ENCODE measurements around the gene NSMCE1.
A peak's percentile ranks its signal among the peaks of the same experiment; 100 is the strongest.
"Not testable (repeated sequence)": the region's sequence is repeated elsewhere in the genome, so short reads cannot be mapped to it uniquely, and the experiment has no call there.

Gene NSMCE1

GRCh38 chr16:27214084-27214961 is 54.2 kb downstream of the NSMCE1 start:
- DNase-seq, result no peak

- no peak for DNase-seq
Measured at GRCh38 chr16:27211026-27211425, 57.5 kb downstream of the NSMCE1 start.

- no peak for DNase-seq
Measured at GRCh38 chr16:27210174-27210573, 58.4 kb downstream of the NSMCE1 start.

- DNase-seq, result no peak
Measured at GRCh38 chr16:27209591-27209990, 59.0 kb downstream of the NSMCE1 start.

GRCh38 chr16:27208796-27209195 is 59.8 kb downstream of the NSMCE1 start:
- no peak for DNase-seq

- no peak for DNase-seq
Measured at GRCh38 chr16:27208081-27208680, 60.4 kb downstream of the NSMCE1 start.

GRCh38 chr16:27207121-27207520 is 61.5 kb downstream of the NSMCE1 start:
- DNase-seq, result not testable (repeated sequence)

- peak; percentile 81 for DNase-seq
Measured at GRCh38 chr16:27205423-27206065, 63.0 kb downstream of the NSMCE1 start.

- peak; percentile 90 for DNase-seq
Measured at GRCh38 chr16:27204312-27204915, 64.2 kb downstream of the NSMCE1 start.

GRCh38 chr16:27203507-27204311 is 64.9 kb downstream of the NSMCE1 start, which contains the start of gene KDM8:
Gene KDM8 (plus strand): TSS chr16:27203526. CDS start chr16:27210124, 6,598 bp downstream.
- DNase-seq, result peak; percentile 100

GRCh38 chr16:27202923-27203506 is 65.6 kb downstream of the NSMCE1 start:
- peak; percentile 95 for DNase-seq

- DNase-seq, result not testable (repeated sequence)
Measured at GRCh38 chr16:27200914-27201313, 67.7 kb downstream of the NSMCE1 start.

GRCh38 chr16:27199736-27200135 is 68.8 kb downstream of the NSMCE1 start:
- DNase-seq, result peak; percentile 91

- DNase-seq, result peak; percentile 72
Measured at GRCh38 chr16:27199235-27199586, 69.4 kb downstream of the NSMCE1 start.

GRCh38 chr16:27198451-27199234 is 69.9 kb downstream of the NSMCE1 start:
- peak; percentile 63 for DNase-seq

GRCh38 chr16:27197004-27197403 is 71.6 kb downstream of the NSMCE1 start:
- DNase-seq, result no peak

GRCh38 chr16:27195941-27196595 is 72.5 kb downstream of the NSMCE1 start:
- DNase-seq, result no peak

GRCh38 chr16:27195076-27195741 is 73.4 kb downstream of the NSMCE1 start:
- no peak for DNase-seq

- DNase-seq, result no peak
Measured at GRCh38 chr16:27193300-27193990, 75.1 kb downstream of the NSMCE1 start.

Measured in RPMI8226 (cell line).